ENCODE measurements around the gene HMGN2. TPM values are rescaled to one million over a fixed set of nuclear protein-coding genes. Genes with fewer than 3 reads are reported as not detected.
"Not testable (repeated sequence)": the region's sequence is repeated elsewhere in the genome, so short reads cannot be mapped to it uniquely, and the experiment has no call there.

The HMGN2 gene
- polyA plus RNA-seq, 3 donors: 1,175 to 1,202 (median 1,200) TPM

GRCh38 chr1:26476958-26477357, 4.7 kb downstream of the HMGN2 start:
- no peak for DNase-seq (ENCODE audit: low read depth in 3 of 3, low spot score in 2 of 3)

- no peak for DNase-seq (ENCODE audit: low read depth in 3 of 3, low spot score in 2 of 3)
These were observed 5.4 kb downstream of the HMGN2 start for GRCh38 chr1:26477446-26478152.

DNA sequence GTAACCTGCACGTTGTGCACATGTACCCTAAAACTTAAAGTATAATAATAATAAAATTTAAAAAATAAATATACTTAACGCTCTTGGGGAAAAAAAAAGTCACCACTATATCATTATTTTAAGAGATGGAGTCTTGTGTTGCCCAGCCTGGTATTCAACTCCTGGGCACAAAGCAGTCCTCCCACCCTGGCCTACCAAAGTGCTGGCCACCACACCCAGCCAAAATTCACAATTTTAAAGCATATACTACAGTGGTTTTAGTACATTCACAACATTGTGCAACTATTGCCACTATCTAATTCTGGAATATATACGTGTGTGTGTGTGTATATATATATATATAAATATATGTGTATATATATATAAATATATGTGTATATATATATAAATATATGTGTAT, 5.9 kb downstream of the HMGN2 start:
- DNase-seq (ENCODE audit: low read depth in 3 of 3, low spot score in 2 of 3): no peak

GRCh38 chr1:26478988-26479387, 6.7 kb downstream of the HMGN2 start:
- DNase-seq (ENCODE audit: low read depth in 3 of 3, low spot score in 2 of 3): no peak

- DNase-seq (ENCODE audit: low read depth in 3 of 3, low spot score in 2 of 3): no peak
These were observed 10.7 kb downstream of the HMGN2 start for GRCh38 chr1:26482921-26483320.

DNA sequence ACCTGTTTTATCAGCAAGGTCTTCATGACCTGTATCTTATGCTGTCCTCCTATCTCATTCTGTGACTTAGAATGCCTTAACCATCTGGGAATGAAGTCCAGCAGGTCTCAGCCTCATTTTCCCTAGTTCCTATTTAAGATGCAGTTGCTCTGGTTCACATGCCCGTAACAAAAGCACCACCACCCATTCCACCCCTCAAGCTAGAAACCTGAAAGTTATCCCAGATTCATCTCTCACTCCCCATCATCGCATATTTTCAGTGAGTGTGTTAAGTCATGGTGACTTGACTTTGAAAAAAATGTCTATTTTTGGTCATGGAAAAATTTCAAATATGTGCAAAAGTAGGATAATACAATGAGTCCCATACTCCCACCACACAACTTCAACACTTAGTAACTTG, 11.7 kb downstream of the HMGN2 start:
- DNase-seq (ENCODE audit: low read depth in 3 of 3, low spot score in 2 of 3): no peak

GRCh38 chr1:26490155-26490554, 17.9 kb downstream of the HMGN2 start:
- DNase-seq (ENCODE audit: low read depth in 3 of 3, low spot score in 2 of 3): no peak

GRCh38 chr1:26493267-26493666, 21.0 kb downstream of the HMGN2 start:
- no peak for DNase-seq (ENCODE audit: low read depth in 3 of 3, low spot score in 2 of 3)

- no peak for DNase-seq (ENCODE audit: low read depth in 3 of 3, low spot score in 2 of 3)
These were observed 21.7 kb downstream of the HMGN2 start for GRCh38 chr1:26493938-26494337.

DNA sequence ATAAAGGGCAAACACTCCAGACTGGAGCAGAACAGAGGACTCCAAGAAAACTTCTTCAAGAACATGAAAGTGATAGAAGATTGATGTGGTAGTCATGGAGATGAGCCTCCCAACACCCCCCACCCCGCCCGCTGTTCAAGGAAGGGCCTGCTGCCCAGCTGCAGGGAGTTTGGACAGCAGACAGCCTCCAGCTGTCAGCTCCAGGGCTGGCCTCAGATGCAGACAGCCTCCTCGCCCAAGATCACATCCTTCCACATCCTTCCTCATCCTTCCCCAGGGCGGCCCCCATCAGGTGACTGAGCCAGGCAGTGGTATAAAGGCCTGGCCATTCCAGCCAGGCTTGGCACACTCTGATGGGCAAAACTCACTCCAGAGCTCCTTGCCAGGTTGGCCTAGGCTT, 24.6 kb downstream of the HMGN2 start:
- peak in 1 of 3 donors; percentile 45 for DNase-seq (ENCODE audit: low read depth in 3 of 3, low spot score in 2 of 3)

GRCh38 chr1:26498894-26499293, 26.7 kb downstream of the HMGN2 start:
- no peak for DNase-seq (ENCODE audit: low read depth in 3 of 3, low spot score in 2 of 3)

DNA sequence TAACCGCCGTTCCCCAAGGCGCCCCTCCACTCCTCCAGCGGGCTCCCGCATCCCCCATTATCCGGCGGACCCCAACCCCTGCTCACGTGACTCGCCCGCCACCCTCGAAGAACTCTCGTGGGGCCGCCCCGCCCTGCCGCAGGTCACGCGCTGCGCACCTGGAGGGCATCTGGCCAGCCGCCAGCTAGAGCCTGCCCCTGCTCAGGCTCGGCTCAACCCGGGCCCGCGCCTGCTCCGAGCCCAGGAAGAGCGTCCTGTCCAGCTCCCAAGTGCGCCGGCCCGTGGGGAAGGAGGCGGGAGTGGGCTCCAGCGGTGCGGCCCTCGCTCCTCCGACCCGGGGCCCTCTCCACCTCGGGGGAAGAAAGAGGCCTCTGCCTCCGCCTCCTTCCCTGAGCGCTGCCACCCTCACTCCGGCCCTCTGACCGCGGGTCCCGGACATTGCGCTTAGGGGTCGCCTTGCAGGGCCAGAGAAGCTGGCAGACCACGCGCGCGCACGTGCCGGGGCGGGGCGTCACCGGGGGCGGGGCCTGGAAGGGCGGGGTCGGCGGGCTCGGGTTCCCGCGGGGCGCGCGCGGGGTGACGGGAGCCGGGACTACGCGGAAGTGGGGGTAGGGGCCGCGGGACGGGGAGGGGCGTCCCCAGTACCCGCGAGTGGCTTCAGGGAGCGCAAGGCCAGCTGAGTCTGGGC, 28.4 kb downstream of the HMGN2 start:
- peak in 2 of 3 donors; percentile 72 to 76 for DNase-seq (ENCODE audit: low read depth in 3 of 3, low spot score in 2 of 3)

- not testable (repeated sequence) for DNase-seq (ENCODE audit: low read depth in 3 of 3, low spot score in 2 of 3)
These were observed 38.5 kb downstream of the HMGN2 start for GRCh38 chr1:26510711-26511110.

- not testable (repeated sequence) for DNase-seq (ENCODE audit: low read depth in 3 of 3, low spot score in 2 of 3)
These were observed 43.6 kb downstream of the HMGN2 start for GRCh38 chr1:26515836-26516235.

DNA sequence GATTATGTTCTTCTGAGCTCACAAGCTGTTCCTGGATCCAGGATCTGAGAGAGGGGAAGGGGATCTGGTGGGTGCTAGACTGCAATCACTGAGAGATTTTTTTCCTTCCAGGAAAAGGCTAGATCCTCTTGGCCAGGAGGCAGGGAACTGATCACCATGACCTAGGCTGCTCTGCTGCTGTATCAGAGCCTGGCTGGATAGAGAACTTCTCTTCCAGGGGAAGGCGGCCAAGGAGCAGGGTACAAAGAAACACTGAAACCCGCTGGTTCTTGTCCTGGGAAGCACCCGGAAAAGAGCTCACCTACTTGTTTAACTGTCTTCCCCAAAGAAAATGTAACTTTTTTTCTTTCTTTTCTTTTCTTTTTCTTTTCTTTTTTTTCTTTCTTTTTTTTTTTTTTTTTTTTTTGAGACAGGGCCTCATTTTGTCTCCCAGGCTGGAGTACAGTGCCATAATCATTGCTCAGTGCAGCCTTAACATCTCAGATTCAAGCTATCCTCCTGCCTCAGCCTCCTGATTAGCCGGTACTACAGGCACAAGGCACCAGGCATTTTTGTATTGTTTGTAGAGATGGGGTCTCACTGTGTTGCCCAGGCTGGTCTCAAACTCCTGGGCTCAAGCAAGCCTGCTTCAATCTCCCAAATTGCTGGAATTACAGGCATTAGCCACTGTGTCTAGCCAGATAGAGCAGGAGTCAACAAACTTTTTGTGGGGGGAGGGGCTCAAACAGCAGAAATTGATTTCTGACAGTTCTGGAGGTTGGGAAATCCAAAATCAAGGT, 44.9 kb downstream of the HMGN2 start:
- DNase-seq (ENCODE audit: low read depth in 3 of 3, low spot score in 2 of 3): no peak

DNA sequence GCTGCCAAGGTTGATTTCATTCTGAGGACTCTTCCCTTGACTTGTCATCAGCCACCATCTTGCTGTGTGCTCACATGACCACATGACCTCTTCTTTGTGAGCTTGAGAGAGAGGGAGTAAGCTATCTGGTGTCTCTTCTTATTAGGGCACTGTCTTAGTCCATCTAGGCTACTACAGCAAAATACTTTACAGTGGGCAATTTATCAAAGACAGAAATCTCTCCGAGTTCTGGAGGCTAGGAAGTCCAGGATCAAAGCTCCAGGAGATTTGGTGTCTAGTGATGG, 45.5 kb downstream of the HMGN2 start:
- DNase-seq (ENCODE audit: low read depth in 3 of 3, low spot score in 2 of 3): no peak

- no peak for DNase-seq (ENCODE audit: low read depth in 3 of 3, low spot score in 2 of 3)
These were observed 46.1 kb downstream of the HMGN2 start for GRCh38 chr1:26518355-26518754.

DNA sequence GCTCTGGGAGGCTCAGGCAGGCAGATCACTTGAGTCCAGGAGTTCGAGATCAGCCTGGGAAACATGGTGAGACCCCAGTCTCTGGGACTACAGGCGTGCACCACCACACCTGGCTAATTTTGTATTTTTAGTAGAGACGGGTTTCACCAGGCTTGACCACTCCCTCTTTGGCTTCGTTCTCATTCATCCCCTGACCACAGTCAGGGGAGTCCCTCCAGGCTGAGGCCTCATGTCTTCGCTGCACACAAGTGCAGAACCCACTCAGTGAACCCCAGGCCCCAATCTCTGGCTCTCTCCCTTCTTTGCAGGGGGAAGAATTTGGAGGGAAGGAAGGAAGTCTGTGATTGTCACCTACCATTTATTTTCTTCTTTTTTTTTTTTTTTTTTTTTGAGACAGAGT, 48.1 kb downstream of the HMGN2 start:
- DNase-seq (ENCODE audit: low read depth in 3 of 3, low spot score in 2 of 3): no peak

DNA sequence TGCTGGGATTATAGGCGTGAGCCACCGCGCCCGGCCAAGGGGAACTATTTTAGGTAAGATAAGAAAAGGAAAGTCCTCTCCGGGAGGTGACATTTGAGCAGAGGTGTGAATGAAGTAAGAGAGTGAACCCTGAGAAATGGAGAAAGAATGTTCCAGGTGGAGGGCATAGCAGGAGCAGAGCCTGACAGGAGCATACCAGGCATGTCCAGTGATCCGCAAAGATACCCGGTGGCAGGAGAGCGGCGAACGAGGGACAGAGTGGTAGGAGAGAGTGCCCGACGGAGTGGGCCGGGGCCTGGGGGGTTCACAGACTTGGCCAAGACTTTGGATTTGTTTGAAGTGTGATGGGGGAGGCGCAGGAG, 49.4 kb downstream of the HMGN2 start:
- DNase-seq (ENCODE audit: low read depth in 3 of 3, low spot score in 2 of 3): no peak

DNA sequence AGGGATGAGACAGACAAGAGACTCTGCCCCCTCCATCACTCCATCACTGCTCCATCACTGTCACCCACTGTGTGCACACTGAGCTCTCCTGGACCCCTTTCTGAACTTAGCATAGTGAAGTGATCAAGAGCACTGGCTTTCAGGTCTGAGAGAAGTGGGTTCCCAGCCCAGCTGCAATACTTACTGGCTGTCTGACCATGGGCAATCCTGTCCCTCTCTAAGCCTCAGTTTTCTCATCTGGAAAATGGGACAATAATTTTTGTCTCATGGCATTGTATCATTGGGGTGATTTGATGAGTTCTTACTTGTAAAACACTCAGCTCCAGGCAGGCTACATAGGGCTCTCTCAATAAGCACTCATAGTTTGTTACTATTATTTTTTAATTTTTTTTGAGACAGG, 49.8 kb downstream of the HMGN2 start:
- DNase-seq (ENCODE audit: low read depth in 3 of 3, low spot score in 2 of 3): no peak

DNA sequence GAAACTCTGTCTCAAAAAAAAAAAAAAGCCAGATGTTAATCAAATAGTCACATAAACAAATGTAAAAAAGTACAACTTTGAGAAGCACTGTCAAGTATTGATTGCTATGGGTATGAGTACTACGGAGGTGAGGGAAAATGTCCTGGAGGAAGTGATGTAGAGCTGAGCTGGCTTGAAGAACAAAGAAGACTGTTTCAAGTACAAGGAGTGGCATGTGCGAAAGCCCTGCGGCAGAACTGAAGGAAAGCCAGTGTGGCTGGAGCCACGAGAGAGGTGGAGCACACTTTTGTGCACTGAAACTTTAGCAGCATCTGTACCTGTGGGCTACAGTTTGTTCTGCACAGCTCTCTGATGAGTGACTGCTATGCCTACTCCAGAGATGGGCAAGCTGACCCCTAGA, 51.9 kb downstream of the HMGN2 start:
- DNase-seq (ENCODE audit: low read depth in 3 of 3, low spot score in 2 of 3): no peak
